Activated T-cell treated with anti-CD3 and anti-CD28 coated beads, Interleukin-2, amount 50 U/mL, for 24 hours (primary cell): ENCODE results near the gene ADAM30.
"Not testable (repeated sequence)": the region's sequence is repeated elsewhere in the genome, so short reads cannot be mapped to it uniquely, and the experiment has no call there.

Experiments
- DNase-seq: peaks from one replicate; pipeline ENCODE4 v3.0.0-alpha.2; 2020
- H3K27ac Mint-ChIP-seq: 2 replicates; pipeline ENCODE4 v1.8.0; 2020; ENCODE audit warnings: mild to moderate bottlenecking, mixed read lengths
- H3K27me3 Mint-ChIP-seq: 2 replicates; pipeline ENCODE4 v1.8.0; 2020; ENCODE audit warnings: mixed read lengths
- H3K36me3 Mint-ChIP-seq: 2 replicates; pipeline ENCODE4 v1.8.0; 2020; ENCODE audit warnings: low read depth, mixed read lengths
- H3K4me1 Mint-ChIP-seq: 2 replicates; pipeline ENCODE4 v1.8.0; 2020; ENCODE audit warnings: low read depth, mixed read lengths
- H3K4me3 Mint-ChIP-seq: 2 replicates; pipeline ENCODE4 v1.8.0; 2020; ENCODE audit warnings: mild to moderate bottlenecking, moderate library complexity, mixed read lengths
- H3K9me3 Mint-ChIP-seq: 2 replicates; pipeline ENCODE4 v1.8.0; 2020; ENCODE audit warnings: mixed read lengths

Gene ADAM30

GRCh38 chr1:119873135-119874015, 22.9 kb downstream of the ADAM30 start:
- Mint-ChIP-seq H3K4me3 (no peak overlapping the region), H3K27me3 (peaks cover 37% of the 10 kb centered on the region), H3K9me3 (no peaks in the 10 kb centered on the region), H3K4me1 (no peaks in the 10 kb centered on the region), H3K36me3 (no peaks in the 10 kb centered on the region), H3K27ac (no peak overlapping the region)
- no peak for DNase-seq

GRCh38 chr1:119871881-119872280, 24.4 kb downstream of the ADAM30 start:
- no peak overlapping the region for H3K4me3 Mint-ChIP-seq
- H3K9me3 Mint-ChIP-seq, result no peaks in the 10 kb centered on the region
- H3K27me3 Mint-ChIP-seq, result peaks cover 34% of the 10 kb centered on the region
- no peak overlapping the region for H3K27ac Mint-ChIP-seq
- no peaks in the 10 kb centered on the region for H3K4me1 Mint-ChIP-seq
- DNase-seq, result no peak
- no peaks in the 10 kb centered on the region for H3K36me3 Mint-ChIP-seq

GRCh38 chr1:119870917-119871596, 25.3 kb downstream of the ADAM30 start:
- Mint-ChIP-seq H3K27ac (no peak overlapping the region), H3K27me3 (peaks cover 34% of the 10 kb centered on the region), H3K4me1 (no peaks in the 10 kb centered on the region), H3K4me3 (no peak overlapping the region), H3K9me3 (no peaks in the 10 kb centered on the region), H3K36me3 (no peaks in the 10 kb centered on the region)
- DNase-seq, result peak; percentile 78

- DNase-seq, result no peak
- Mint-ChIP-seq H3K36me3 (no peaks in the 10 kb centered on the region), H3K4me1 (no peaks in the 10 kb centered on the region), H3K9me3 (no peaks in the 10 kb centered on the region), H3K27me3 (peaks cover 33% of the 10 kb centered on the region), H3K4me3 (no peak overlapping the region), H3K27ac (no peak overlapping the region)
Measured at GRCh38 chr1:119869995-119870394, 26.3 kb downstream of the ADAM30 start.

GRCh38 chr1:119868176-119868575, 28.1 kb downstream of the ADAM30 start:
- Mint-ChIP-seq H3K4me3 (no peak overlapping the region), H3K4me1 (no peaks in the 10 kb centered on the region), H3K36me3 (no peaks in the 10 kb centered on the region), H3K9me3 (no peaks in the 10 kb centered on the region), H3K27me3 (peaks cover 23% of the 10 kb centered on the region), H3K27ac (no peak overlapping the region)
- DNase-seq, result no peak

GRCh38 chr1:119866451-119866850, 29.9 kb downstream of the ADAM30 start:
- Mint-ChIP-seq H3K4me3 (no peak overlapping the region), H3K36me3 (no peaks in the 10 kb centered on the region), H3K27me3 (peaks cover 14% of the 10 kb centered on the region), H3K4me1 (no peaks in the 10 kb centered on the region), H3K27ac (no peak overlapping the region), H3K9me3 (no peaks in the 10 kb centered on the region)
- no peak for DNase-seq

GRCh38 chr1:119865627-119866026, 30.7 kb downstream of the ADAM30 start:
- Mint-ChIP-seq H3K9me3 (no peaks in the 10 kb centered on the region), H3K27ac (no peak overlapping the region), H3K4me3 (no peak overlapping the region), H3K4me1 (no peaks in the 10 kb centered on the region), H3K27me3 (peaks cover 8% of the 10 kb centered on the region), H3K36me3 (no peaks in the 10 kb centered on the region)
- no peak for DNase-seq

- DNase-seq, result no peak
- Mint-ChIP-seq H3K27me3 (peaks cover 14% of the 10 kb centered on the region), H3K36me3 (no peaks in the 10 kb centered on the region), H3K9me3 (no peaks in the 10 kb centered on the region), H3K27ac (no peak overlapping the region), H3K4me1 (peaks cover 15% of the 10 kb centered on the region), H3K4me3 (no peak overlapping the region)
Measured at GRCh38 chr1:119862276-119862675, 34.0 kb downstream of the ADAM30 start.

GRCh38 chr1:119861547-119861946, 34.8 kb downstream of the ADAM30 start:
- H3K9me3 Mint-ChIP-seq, result no peaks in the 10 kb centered on the region
- H3K4me1 Mint-ChIP-seq, result peaks cover 15% of the 10 kb centered on the region
- H3K27ac Mint-ChIP-seq, result no peak overlapping the region
- peaks cover 14% of the 10 kb centered on the region for H3K27me3 Mint-ChIP-seq
- no peak for DNase-seq
- H3K36me3 Mint-ChIP-seq, result no peaks in the 10 kb centered on the region
- H3K4me3 Mint-ChIP-seq, result no peak overlapping the region

- H3K4me1 Mint-ChIP-seq, result peaks cover 15% of the 10 kb centered on the region
- no peak for DNase-seq
- H3K27me3 Mint-ChIP-seq, result peaks cover 14% of the 10 kb centered on the region
- no peaks in the 10 kb centered on the region for H3K9me3 Mint-ChIP-seq
- no peaks in the 10 kb centered on the region for H3K36me3 Mint-ChIP-seq
- H3K27ac Mint-ChIP-seq, result no peak overlapping the region
- H3K4me3 Mint-ChIP-seq, result no peak overlapping the region
Measured at GRCh38 chr1:119859647-119860046, 36.7 kb downstream of the ADAM30 start.

GRCh38 chr1:119858556-119859214, 37.6 kb downstream of the ADAM30 start:
- peaks cover 15% of the 10 kb centered on the region for H3K4me1 Mint-ChIP-seq
- not testable (repeated sequence) for DNase-seq, H3K4me3 Mint-ChIP-seq, H3K36me3 Mint-ChIP-seq, H3K9me3 Mint-ChIP-seq, H3K27ac Mint-ChIP-seq
- H3K27me3 Mint-ChIP-seq, result peaks cover 14% of the 10 kb centered on the region

- DNase-seq, result no peak
- Mint-ChIP-seq H3K27me3 (peaks cover 14% of the 10 kb centered on the region), H3K4me1 (peaks cover 15% of the 10 kb centered on the region), H3K27ac (no peak overlapping the region), H3K9me3 (no peaks in the 10 kb centered on the region), H3K4me3 (no peak overlapping the region), H3K36me3 (no peaks in the 10 kb centered on the region)
Measured at GRCh38 chr1:119858126-119858525, 38.2 kb downstream of the ADAM30 start.

GRCh38 chr1:119853155-119853554, 43.2 kb downstream of the ADAM30 start:
- Mint-ChIP-seq H3K27me3 (peaks cover 3% of the 10 kb centered on the region), H3K9me3 (no peaks in the 10 kb centered on the region), H3K27ac (no peak overlapping the region), H3K36me3 (no peaks in the 10 kb centered on the region), H3K4me1 (no peaks in the 10 kb centered on the region), H3K4me3 (no peak overlapping the region)
- DNase-seq, result no peak

GRCh38 chr1:119844206-119844605, 52.1 kb downstream of the ADAM30 start:
- not testable (repeated sequence) for H3K4me1 Mint-ChIP-seq, H3K27me3 Mint-ChIP-seq, DNase-seq, H3K4me3 Mint-ChIP-seq, H3K27ac Mint-ChIP-seq, H3K9me3 Mint-ChIP-seq, H3K36me3 Mint-ChIP-seq
